Mesenchymal stem cell (in vitro differentiated cells and primary cell): ENCODE results near the gene ZFYVE1.

Experiments
- DNase-seq: peaks from one replicate; pipeline ENCODE4 v3.0.0-alpha.2; 2013
- H2AFZ ChIP-seq: one replicate; pipeline ENCODE4 v1.6.1; 2013; ENCODE audit warnings: low read depth, mild to moderate bottlenecking, control low read depth, inconsistent platforms, low read length, moderate library complexity
- H2AK5ac ChIP-seq: 2 replicates; pipeline ENCODE4 v1.6.1; 2013; ENCODE audit warnings: low read length, moderate library complexity, mild to moderate bottlenecking, inconsistent platforms; ENCODE audit not compliant: severe bottlenecking
- H2BK120ac ChIP-seq: one replicate; pipeline ENCODE4 v1.6.1; 2013; ENCODE audit warnings: low read depth, mild to moderate bottlenecking, inconsistent platforms, low read length, moderate library complexity
- H2BK12ac ChIP-seq, 2 experiments: one replicate each; pipeline ENCODE4 v1.6.1; 2013; ENCODE audit warnings: inconsistent platforms in 2 of 2, low read length in 2 of 2, mild to moderate bottlenecking in 2 of 2, moderate library complexity in 2 of 2, control low read depth in 1 of 2
- H2BK15ac ChIP-seq: one replicate; pipeline ENCODE4 v1.6.1; 2013; ENCODE audit warnings: mild to moderate bottlenecking, low read depth, inconsistent platforms; ENCODE audit not compliant: poor library complexity, severe bottlenecking
- H2BK5ac ChIP-seq: 2 replicates; pipeline ENCODE4 v1.6.1; 2013; ENCODE audit warnings: low read depth, mild to moderate bottlenecking, low read length, control low read depth, inconsistent platforms; ENCODE audit not compliant: poor library complexity, severe bottlenecking
- H3K14ac ChIP-seq, 2 experiments: one replicate each; pipeline ENCODE4 v1.6.1; 2013; ENCODE audit warnings: inconsistent platforms in 2 of 2, low read length in 2 of 2, control low read depth in 1 of 2, mild to moderate bottlenecking in 1 of 2, moderate library complexity in 1 of 2
- H3K18ac ChIP-seq, 2 experiments: one replicate each; pipeline ENCODE4 v1.6.1; 2013; ENCODE audit warnings: inconsistent platforms in 2 of 2, low read length in 2 of 2, control low read depth in 1 of 2, low read depth in 1 of 2, mild to moderate bottlenecking in 1 of 2
- H3K23ac ChIP-seq, 2 experiments: one replicate each; pipeline ENCODE4 v1.6.1; 2013; ENCODE audit warnings: inconsistent platforms in 2 of 2, low read length in 2 of 2, mild to moderate bottlenecking in 2 of 2, moderate library complexity in 2 of 2, control low read depth in 1 of 2
- H3K27ac ChIP-seq: 2 replicates; pipeline ENCODE4 v1.5.1; 2013; ENCODE audit warnings: mild to moderate bottlenecking, moderate library complexity, low read length, control low read depth, inconsistent platforms; ENCODE audit not compliant: poor library complexity, severe bottlenecking
- H3K27me3 ChIP-seq, 2 experiments: 2 replicates each; pipeline versions ENCODE4 v1.6.1 to v1.7.0; 2013; ENCODE audit warnings: low read length in 2 of 2, mild to moderate bottlenecking in 2 of 2, moderate library complexity in 2 of 2, control low read depth in 1 of 2, inconsistent platforms in 1 of 2; ENCODE audit not compliant: control insufficient read depth in 1 of 2, insufficient read depth in 1 of 2
- H3K36me3 ChIP-seq, 2 experiments: 2 replicates each; pipeline versions ENCODE4 v1.6.1 to v1.7.0; 2013; ENCODE audit warnings: low read length in 2 of 2, control low read depth in 1 of 2, inconsistent platforms in 1 of 2, low read depth in 1 of 2, mild to moderate bottlenecking in 1 of 2; ENCODE audit not compliant: insufficient read depth in 2 of 2, control insufficient read depth in 1 of 2
- H3K4ac ChIP-seq, 2 experiments: one replicate each; pipeline ENCODE4 v1.6.1; 2013; ENCODE audit warnings: inconsistent platforms in 2 of 2, low read length in 2 of 2, mild to moderate bottlenecking in 2 of 2, moderate library complexity in 2 of 2, control low read depth in 1 of 2, low read depth in 1 of 2
- H3K4me1 ChIP-seq: 2 replicates; pipeline ENCODE4 v1.6.1; 2013; ENCODE audit warnings: low read depth, low read length, control low read depth; ENCODE audit not compliant: control insufficient read depth, insufficient read depth
- H3K4me2 ChIP-seq: 2 replicates; pipeline ENCODE4 v1.6.1; 2013; ENCODE audit warnings: low read length, mild to moderate bottlenecking, inconsistent platforms; ENCODE audit not compliant: poor library complexity, severe bottlenecking
- H3K4me3 ChIP-seq, 2 experiments: 2 replicates each; pipeline versions ENCODE4 v1.5.1 to v1.7.0; 2013; ENCODE audit warnings: low read length in 2 of 2, mild to moderate bottlenecking in 2 of 2, control low read depth in 1 of 2, low read depth in 1 of 2; ENCODE audit not compliant: insufficient read depth in 1 of 2
- H3K79me1 ChIP-seq: replicated peaks from 2 replicates; pipeline ENCODE4 v1.6.1; 2013; ENCODE audit warnings: mild to moderate bottlenecking, control low read depth, low read length, inconsistent platforms; ENCODE audit not compliant: poor library complexity, severe bottlenecking
- H3K9ac ChIP-seq: 2 replicates; pipeline ENCODE4 v1.7.0; 2013; ENCODE audit warnings: mild to moderate bottlenecking, low read length, moderate library complexity
- H3K9me3 ChIP-seq: 2 replicates; pipeline ENCODE4 v1.7.0; 2013; ENCODE audit warnings: mild to moderate bottlenecking, low read length; ENCODE audit not compliant: control insufficient read depth
- H4K8ac ChIP-seq: one replicate; pipeline ENCODE4 v1.6.1; 2013; ENCODE audit warnings: inconsistent platforms, mild to moderate bottlenecking, low read length, moderate library complexity
- H4K91ac ChIP-seq: one replicate; pipeline ENCODE4 v1.6.1; 2013; ENCODE audit warnings: mild to moderate bottlenecking, low read length, inconsistent platforms
- WGBS: methylation state at CpG from one replicate; pipeline ENCODE4 v1.1.7; 2013; ENCODE audit warnings: mixed read lengths; 5-methylcytosine and 5-hydroxymethylcytosine counted together

ZFYVE1 gene

GRCh38 chr14:73058224-73058921, 31.5 kb upstream of the ZFYVE1 start, which contains the start of gene RBM25:
Gene RBM25 (plus strand): TSS chr14:73058534. CDS start chr14:73071642, 13,108 bp downstream.
- H3K4me2 ChIP-seq, result peak within 1 kb of the TSS; percentile 76
- under 1% methylated on average over 50 of the region's 57 CpGs for WGBS
- H2BK5ac ChIP-seq, result peak within 1 kb of the TSS; percentile 21

GRCh38 chr14:73057944-73058223, 31.0 kb upstream of the ZFYVE1 start:
- Histone ChIP-seq H3K4ac (peak overlapping the region in 1 of 2 experiments; percentile 53), H3K23ac (no peak overlapping the region), H2BK120ac (peak overlapping the region; percentile 22), H3K36me3 (peaks cover 0 to 3% of the 10 kb centered on the region in 2 experiments), H2BK12ac (no peak overlapping the region), H3K4me2 (peak overlapping the region; percentile 60), H3K18ac (peak overlapping the region; percentile 57 to 84), H3K9me3 (no peaks in the 10 kb centered on the region), H4K8ac (peak overlapping the region; percentile 76), H2BK15ac (no peak overlapping the region), H3K27me3 (no peaks in the 10 kb centered on the region), H3K27ac (peak overlapping the region; percentile 96), H2AFZ (no peak overlapping the region), H3K14ac (no peak overlapping the region), H4K91ac (no peak overlapping the region), H3K79me1 (peaks cover 1% of the 10 kb centered on the region), H3K9ac (peak overlapping the region; percentile 99), H2BK5ac (no peak overlapping the region), H3K4me3 (peak overlapping the region; percentile 38 to 94), H2AK5ac (no peak overlapping the region), H3K4me1 (peaks cover 9% of the 10 kb centered on the region)
- whole genome bisulfite sequencing, result 11% methylated on average over 8 of the region's 8 CpGs
- DNase-seq, result no peak

More at GRCh38 chr14:73058224-73058921, 31.5 kb upstream of the ZFYVE1 start, which contains the start of gene RBM25:
- no peaks in the 10 kb centered on the region for H3K27me3 ChIP-seq
- peak within 1 kb of the TSS; percentile 80 for H4K91ac ChIP-seq
- H3K9me3 ChIP-seq, result no peaks in the 10 kb centered on the region
- H3K4me1 ChIP-seq, result peaks cover 9% of the 10 kb centered on the region
- H4K8ac ChIP-seq, result peak within 1 kb of the TSS; percentile 76
- peak within 1 kb of the TSS; percentile 96 for H3K27ac ChIP-seq
- H3K4ac ChIP-seq, result peak within 1 kb of the TSS; percentile 82 to 88
- peaks cover 1 to 3% of the 10 kb centered on the region in 2 experiments for H3K36me3 ChIP-seq
- peaks cover 1% of the 10 kb centered on the region for H3K79me1 ChIP-seq
- peak within 1 kb of the TSS in 1 of 2 experiments; percentile 74 for H3K23ac ChIP-seq
- H3K9ac ChIP-seq, result peak within 1 kb of the TSS; percentile 99
- DNase-seq, result peak; percentile 100
- H2BK15ac ChIP-seq, result no peak within 1 kb of the TSS
- H2BK120ac ChIP-seq, result peak within 1 kb of the TSS; percentile 51
- H3K18ac ChIP-seq, result peak within 1 kb of the TSS; percentile 67 to 84
- H2AFZ ChIP-seq, result peak within 1 kb of the TSS; percentile 55
- peak within 1 kb of the TSS; percentile 67 for H2AK5ac ChIP-seq
- H2BK12ac ChIP-seq, result no peak within 1 kb of the TSS
- peak within 1 kb of the TSS in 1 of 2 experiments; percentile 68 for H3K14ac ChIP-seq
- peak within 1 kb of the TSS; percentile 69 to 94 for H3K4me3 ChIP-seq

GRCh38 chr14:73055251-73055650, 28.3 kb upstream of the ZFYVE1 start:
- WGBS, result no CpG with 5 or more reads among the region's 1 CpG
- H3K36me3 ChIP-seq, result no peaks in the 10 kb centered on the region
- no peak overlapping the region for H4K8ac ChIP-seq
- H3K9me3 ChIP-seq, result no peaks in the 10 kb centered on the region
- no peak overlapping the region for H2AFZ ChIP-seq
- no peak overlapping the region for H3K9ac ChIP-seq
- no peak overlapping the region for H2BK5ac ChIP-seq
- no peak overlapping the region for H3K27ac ChIP-seq
- H3K27me3 ChIP-seq, result no peaks in the 10 kb centered on the region
- no peak overlapping the region for H2BK120ac ChIP-seq
- no peak overlapping the region for H3K4ac ChIP-seq
- H4K91ac ChIP-seq, result no peak overlapping the region
- no peak overlapping the region for H3K23ac ChIP-seq
- no peak overlapping the region for H2BK12ac ChIP-seq
- H3K4me3 ChIP-seq, result no peak overlapping the region
- no peak overlapping the region for H3K18ac ChIP-seq
- no peak overlapping the region for H2BK15ac ChIP-seq
- no peak overlapping the region for H3K14ac ChIP-seq
- H3K4me1 ChIP-seq, result peaks cover 5% of the 10 kb centered on the region
- H3K79me1 ChIP-seq, result peaks cover 1% of the 10 kb centered on the region
- no peak for DNase-seq
- H3K4me2 ChIP-seq, result no peak overlapping the region
- no peak overlapping the region for H2AK5ac ChIP-seq

GRCh38 chr14:73049428-73049827, 22.5 kb upstream of the ZFYVE1 start:
- DNase-seq, result peak; percentile 16
- WGBS, result 68% methylated on average over 3 of the region's 4 CpGs

More at GRCh38 chr14:73049428-73049827, 22.5 kb upstream of the ZFYVE1 start:
- no peak overlapping the region for H2BK12ac ChIP-seq
- no peak overlapping the region for H3K4me2 ChIP-seq
- H3K18ac ChIP-seq, result no peak overlapping the region
- H2BK120ac ChIP-seq, result no peak overlapping the region
- no peak overlapping the region for H3K9ac ChIP-seq
- H3K4ac ChIP-seq, result no peak overlapping the region
- H3K4me3 ChIP-seq, result no peak overlapping the region
- no peak overlapping the region for H2BK5ac ChIP-seq
- H4K8ac ChIP-seq, result no peak overlapping the region
- no peaks in the 10 kb centered on the region for H3K27me3 ChIP-seq
- H2BK15ac ChIP-seq, result no peak overlapping the region
- H3K4me1 ChIP-seq, result no peaks in the 10 kb centered on the region
- H3K23ac ChIP-seq, result no peak overlapping the region
- no peak overlapping the region for H3K14ac ChIP-seq
- H4K91ac ChIP-seq, result no peak overlapping the region
- no peaks in the 10 kb centered on the region for H3K9me3 ChIP-seq
- H2AFZ ChIP-seq, result no peak overlapping the region
- H3K79me1 ChIP-seq, result no peaks in the 10 kb centered on the region
- no peak overlapping the region for H3K27ac ChIP-seq
- H3K36me3 ChIP-seq, result no peaks in the 10 kb centered on the region
- no peak overlapping the region for H2AK5ac ChIP-seq
